PC-3 (cell line): ENCODE results near the gene BAZ1A. TPM values are rescaled to one million over a fixed set of nuclear protein-coding genes. Genes with fewer than 3 reads are reported as not detected.
"Not testable (repeated sequence)": the region's sequence is repeated elsewhere in the genome, so short reads cannot be mapped to it uniquely, and the experiment has no call there.

Experiments
- ATAC-seq: fragments of 200-7000 bp; cut with Tn5 transposase; 2 replicates; pipeline ENCODE4 v1.9.1; 2020; ENCODE audit warnings: mild to moderate bottlenecking, moderate library complexity
- BruUV-seq: library from RNA; stranded (reverse); fragments of 400-500 nt; replicated peaks from 2 replicates; lab custom pipeline; 2021; lab: Mats Ljungman, UMichigan
- CTCF ChIA-PET: fragments of 300-600 bp; sonication (Branson Sonifier 250); formaldehyde crosslinking; loops from one replicate; lab custom pipeline; 2022; ENCODE audit warnings: antibody characterized with exemption; lab: Charles Lee
- POLR2A ChIA-PET: fragments of 300-600 bp; sonication (Branson Sonifier 250); formaldehyde crosslinking; loops from one replicate; lab custom pipeline; 2022; ENCODE audit warnings: antibody characterized with exemption; ENCODE audit not compliant: unreplicated experiment; lab: Charles Lee
- DNase-seq: peaks from one replicate; pipeline ENCODE4 v3.0.0-alpha.2; 2015
- H2AFZ ChIP-seq: fragments of 300-600 bp; sonication (generic); 2 replicates; pipeline ENCODE4 v1.6.0; 2016; ENCODE audit warnings: antibody characterized with exemption, low read length
- H3F3A ChIP-seq: fragments of 300-600 bp; sonication (generic); one replicate; pipeline ENCODE4 v1.6.0; 2017; ENCODE audit warnings: antibody characterized with exemption, low read length, control low read depth, mild to moderate bottlenecking; ENCODE audit not compliant: unreplicated experiment
- H3K27ac ChIP-seq: fragments of 300-600 bp; sonication (generic); 2 replicates; pipeline ENCODE4 v1.5.1; 2016; ENCODE audit warnings: mild to moderate bottlenecking, low read length
- H3K27me3 ChIP-seq: fragments of 300-600 bp; sonication (generic); 2 replicates; pipeline ENCODE4 v1.6.1; 2016; ENCODE audit warnings: low read length, mixed read lengths
- H3K36me3 ChIP-seq: fragments of 300-600 bp; sonication (generic); 2 replicates; pipeline ENCODE4 v1.6.1; 2016; ENCODE audit warnings: low read depth, mixed run types, low read length, mixed read lengths
- H3K4me1 ChIP-seq: fragments of 300-600 bp; sonication (generic); 2 replicates; pipeline ENCODE4 v1.5.1; 2016; ENCODE audit warnings: low read length; ENCODE audit not compliant: insufficient read depth
- H3K4me2 ChIP-seq: fragments of 300-600 bp; sonication (generic); 2 replicates; pipeline ENCODE4 v1.6.0; 2016; ENCODE audit warnings: low read length
- H3K4me3 ChIP-seq: fragments of 300-600 bp; sonication (generic); 2 replicates; pipeline ENCODE4 v1.5.1; 2016; ENCODE audit warnings: mild to moderate bottlenecking, low read length, mixed read lengths
- H3K79me2 ChIP-seq: fragments of 300-600 bp; sonication (generic); 2 replicates; pipeline ENCODE4 v1.6.1; 2017; ENCODE audit warnings: low read length, mixed read lengths
- H3K9ac ChIP-seq: fragments of 300-600 bp; sonication (generic); 2 replicates; pipeline ENCODE4 v1.6.0; 2016; ENCODE audit warnings: mild to moderate bottlenecking, low read length
- H3K9me2 ChIP-seq: fragments of 300-600 bp; sonication (generic); replicated peaks from 2 replicates; pipeline ENCODE4 v1.6.1; 2016; ENCODE audit warnings: mixed run types, low read length, mixed read lengths
- H3K9me3 ChIP-seq: fragments of 300-600 bp; sonication (generic); 2 replicates; pipeline ENCODE4 v1.6.1; 2016; ENCODE audit warnings: low read length, mixed read lengths
- H4K20me1 ChIP-seq: fragments of 300-600 bp; sonication (generic); 2 replicates; pipeline ENCODE4 v1.6.1; 2016; ENCODE audit warnings: low read length, mixed read lengths
- EZH2 ChIP-seq: fragments of 300-600 bp; sonication (generic); IDR thresholded peaks from one replicate; pipeline ENCODE4 v1.6.1; 2017; ENCODE audit warnings: antibody characterized with exemption, mild to moderate bottlenecking, low read length; ENCODE audit not compliant: unreplicated experiment
- EZH2phosphoT487 ChIP-seq: fragments of 300-600 bp; sonication (generic); IDR thresholded peaks from 2 replicates; pipeline ENCODE4 v1.6.1; 2018; ENCODE audit warnings: mild to moderate bottlenecking, antibody characterized with exemption, low read length, borderline replicate concordance
- intact Hi-C: fragments of 100-400 bp; cut with micrococcal nuclease; formaldehyde crosslinking; loops from 2 replicates; pipeline ENCODE4 v1.9.0; 2023
- total RNA-seq: library from RNA; depleted of rRNA; stranded (reverse); fragments of >200 nt; gene quantifications from 2 replicates; pipeline ENCODE4 v1.2.3, GENCODE V29; 2014
- TF ChIP-seq, protein P1 (sequence below): fragments of 300-600 bp; sonication (generic); conservative IDR thresholded peaks from 2 replicates; pipeline ENCODE4 v1.5.1; 2017; ENCODE audit warnings: antibody characterized with exemption, low read depth, mild to moderate bottlenecking, low read length

Gene BAZ1A
- total RNA-seq, 1 experiment from 2014 or later: 24.7 TPM

DNA sequence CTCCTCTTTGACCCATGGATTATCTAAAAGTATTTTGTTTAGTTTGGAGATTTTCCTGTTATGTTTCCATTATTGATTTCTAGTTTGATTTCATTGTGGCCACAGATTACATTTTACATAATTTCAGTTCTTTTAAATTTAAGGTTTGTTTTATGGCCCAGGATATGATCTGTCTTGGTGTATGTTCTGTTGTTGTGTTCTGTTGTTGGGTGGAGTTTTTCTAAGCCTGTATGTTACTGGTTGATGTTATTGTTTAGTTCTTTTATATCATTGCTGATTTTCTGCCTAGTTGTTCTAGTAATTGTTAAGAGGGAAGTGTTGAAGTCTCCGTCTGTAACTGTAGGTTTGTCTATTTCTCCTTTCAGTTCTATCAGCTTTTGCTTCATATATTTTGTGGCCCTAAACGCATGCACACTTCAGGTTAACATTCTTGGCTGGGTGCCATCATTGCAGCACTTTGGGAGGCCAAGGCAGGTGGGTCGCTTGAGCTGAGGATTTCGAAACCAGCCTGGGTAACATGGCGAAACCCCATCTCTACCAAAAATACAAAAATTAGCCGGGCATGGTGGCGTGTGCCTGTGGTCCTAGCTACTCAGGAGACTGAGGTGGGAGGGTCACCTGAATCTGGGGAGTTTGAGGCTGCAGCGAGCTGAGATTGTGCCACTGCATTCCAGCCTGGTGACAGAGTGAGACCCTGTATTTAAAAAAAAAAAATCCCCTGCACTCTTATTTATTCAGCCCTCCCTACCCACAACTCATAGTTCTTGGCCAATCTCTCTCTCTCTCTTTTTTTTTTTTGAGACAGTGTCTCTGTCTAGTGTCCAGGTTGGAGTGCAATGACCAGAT lies 132.7 kb downstream of the BAZ1A start:
- no peaks in the 10 kb centered on the region for H3K27me3 ChIP-seq
- H4K20me1 ChIP-seq: no peaks in the 10 kb centered on the region
- H3K4me2 ChIP-seq: no peak overlapping the region
- no peaks in the 10 kb centered on the region for H3K79me2 ChIP-seq
- no peaks in the 10 kb centered on the region for H3K4me1 ChIP-seq
- POLR2A ChIA-PET: no interaction called here
- no peak overlapping the region for H3K4me3 ChIP-seq
- H2AFZ ChIP-seq: no peak overlapping the region
- ATAC-seq (no peak), DNase-seq (no peak)
- H3K9ac ChIP-seq: no peak overlapping the region
- H3K36me3 ChIP-seq: no peaks in the 10 kb centered on the region
- H3K9me3 ChIP-seq: no peaks in the 10 kb centered on the region
- BruUV-seq: no TSS peak
- TF ChIP-seq EZH2phosphoT487 (no peak), EZH2 (no peak)
- TF ChIP-seq, protein P1, sequence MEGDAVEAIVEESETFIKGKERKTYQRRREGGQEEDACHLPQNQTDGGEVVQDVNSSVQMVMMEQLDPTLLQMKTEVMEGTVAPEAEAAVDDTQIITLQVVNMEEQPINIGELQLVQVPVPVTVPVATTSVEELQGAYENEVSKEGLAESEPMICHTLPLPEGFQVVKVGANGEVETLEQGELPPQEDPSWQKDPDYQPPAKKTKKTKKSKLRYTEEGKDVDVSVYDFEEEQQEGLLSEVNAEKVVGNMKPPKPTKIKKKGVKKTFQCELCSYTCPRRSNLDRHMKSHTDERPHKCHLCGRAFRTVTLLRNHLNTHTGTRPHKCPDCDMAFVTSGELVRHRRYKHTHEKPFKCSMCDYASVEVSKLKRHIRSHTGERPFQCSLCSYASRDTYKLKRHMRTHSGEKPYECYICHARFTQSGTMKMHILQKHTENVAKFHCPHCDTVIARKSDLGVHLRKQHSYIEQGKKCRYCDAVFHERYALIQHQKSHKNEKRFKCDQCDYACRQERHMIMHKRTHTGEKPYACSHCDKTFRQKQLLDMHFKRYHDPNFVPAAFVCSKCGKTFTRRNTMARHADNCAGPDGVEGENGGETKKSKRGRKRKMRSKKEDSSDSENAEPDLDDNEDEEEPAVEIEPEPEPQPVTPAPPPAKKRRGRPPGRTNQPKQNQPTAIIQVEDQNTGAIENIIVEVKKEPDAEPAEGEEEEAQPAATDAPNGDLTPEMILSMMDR: no peak
- H3K27ac ChIP-seq: no peak overlapping the region
- intact Hi-C loops: no loop called here
- CTCF ChIA-PET: interaction anchor here (0.6 kb wide), 1 partner anchor 31 kb away, joined by 3 read pairs; no protein-coding TSS in a partner anchor
- H3K9me2 ChIP-seq: no peaks in the 10 kb centered on the region
- H3F3A ChIP-seq: no peaks in the 10 kb centered on the region

DNA sequence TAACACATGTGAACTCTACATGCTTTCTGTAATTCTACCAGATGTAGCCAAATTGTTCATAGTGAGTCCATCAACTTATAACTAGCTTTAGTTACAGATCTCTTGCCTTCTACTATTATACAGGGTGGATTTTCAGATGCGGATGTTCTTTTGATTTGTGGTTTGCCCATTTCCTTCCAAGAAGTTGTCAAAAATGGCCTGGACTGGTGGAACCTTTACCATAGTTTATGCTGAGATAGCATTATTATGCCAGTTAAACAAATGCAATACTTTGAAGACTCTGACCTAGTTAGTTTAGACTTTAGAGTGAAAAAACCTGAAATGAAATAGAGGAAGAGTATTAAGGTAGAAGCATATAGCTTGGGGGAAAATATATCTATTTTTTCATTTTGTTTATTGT lies 133.3 kb downstream of the BAZ1A start:
- ChIA-PET POLR2A (no interaction called here), CTCF (interaction anchor here (0.6 kb wide), 1 partner anchor 30 kb away, joined by 3 read pairs; no protein-coding TSS in a partner anchor)
- H2AFZ ChIP-seq: no peak overlapping the region
- H3K9ac ChIP-seq: no peak overlapping the region
- BruUV-seq: no TSS peak
- H3F3A ChIP-seq: no peaks in the 10 kb centered on the region
- H3K27ac ChIP-seq: no peak overlapping the region
- no peak for TF ChIP-seq EZH2phosphoT487
- no peak for TF ChIP-seq EZH2
- TF ChIP-seq, protein P1: no peak
- no peaks in the 10 kb centered on the region for H3K27me3 ChIP-seq
- DNase-seq (no peak), ATAC-seq (no peak)
- no peak overlapping the region for H3K4me3 ChIP-seq
- no peaks in the 10 kb centered on the region for H3K9me3 ChIP-seq
- no peaks in the 10 kb centered on the region for H3K4me1 ChIP-seq
- H3K36me3 ChIP-seq: no peaks in the 10 kb centered on the region
- H3K4me2 ChIP-seq: no peak overlapping the region
- no peaks in the 10 kb centered on the region for H3K9me2 ChIP-seq
- intact Hi-C loops: no loop called here
- H4K20me1 ChIP-seq: no peaks in the 10 kb centered on the region
- H3K79me2 ChIP-seq: no peaks in the 10 kb centered on the region

DNA sequence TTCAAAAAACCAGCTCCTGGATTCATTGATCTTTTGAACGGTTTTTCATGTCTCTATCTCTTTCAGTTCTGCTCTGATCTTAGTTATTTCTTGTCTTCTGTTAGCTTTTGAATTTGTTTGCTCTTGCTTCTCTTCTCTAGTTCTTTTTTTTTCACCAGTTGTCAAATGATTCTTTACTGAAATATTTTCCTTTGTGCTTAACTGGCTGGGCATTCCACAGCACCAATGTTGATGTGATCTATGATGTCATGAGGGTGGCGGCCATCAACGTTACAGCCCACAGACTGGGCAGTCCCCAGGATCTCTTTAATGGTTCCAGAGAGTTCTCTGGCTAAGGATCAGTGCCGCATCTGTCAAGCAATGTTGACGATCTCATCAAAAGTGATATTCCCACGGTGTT lies 135.0 kb downstream of the BAZ1A start:
- DNase-seq, H3K4me2 ChIP-seq, POLR2A ChIA-PET, H3K9ac ChIP-seq, H3K27me3 ChIP-seq, H4K20me1 ChIP-seq, H3K27ac ChIP-seq, CTCF ChIA-PET, H3K36me3 ChIP-seq, H3K79me2 ChIP-seq, H3K9me3 ChIP-seq, H3F3A ChIP-seq, H3K9me2 ChIP-seq, BruUV-seq, H3K4me1 ChIP-seq, H3K4me3 ChIP-seq, intact Hi-C loops, ATAC-seq, H2AFZ ChIP-seq: not testable (repeated sequence)

DNA sequence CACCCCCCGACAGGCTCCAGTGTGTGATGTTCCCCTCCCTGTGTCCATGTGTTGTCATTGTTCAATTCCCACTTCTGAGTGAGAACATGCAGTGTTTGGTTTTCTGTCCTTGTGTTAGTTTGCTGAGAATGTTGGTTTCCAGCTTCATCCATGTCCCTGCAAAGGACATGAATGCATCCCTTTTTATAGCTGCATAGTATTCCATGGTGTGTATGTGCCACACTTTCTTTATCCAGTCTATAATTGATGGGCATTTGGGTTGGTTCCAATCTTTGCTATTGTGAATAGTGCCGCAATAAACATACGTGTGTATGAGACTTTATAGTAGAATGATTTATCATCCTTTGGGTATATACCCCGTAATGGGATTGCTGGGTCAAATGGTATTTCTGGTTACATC lies 138.1 kb downstream of the BAZ1A start:
- CTCF ChIA-PET, DNase-seq, H3K27ac ChIP-seq, H3K4me3 ChIP-seq, H3K9ac ChIP-seq, BruUV-seq, intact Hi-C loops, H3F3A ChIP-seq, H3K4me2 ChIP-seq, H4K20me1 ChIP-seq, H3K9me2 ChIP-seq, H2AFZ ChIP-seq, H3K9me3 ChIP-seq, H3K36me3 ChIP-seq, ATAC-seq, H3K27me3 ChIP-seq, H3K79me2 ChIP-seq, POLR2A ChIA-PET: not testable (repeated sequence)
- peaks cover 21% of the 10 kb centered on the region for H3K4me1 ChIP-seq
